Stimulated activated CD8-positive, alpha-beta memory T cell treated with anti-CD3 and anti-CD28 coated beads, Interleukin-15, amount 100 ng/mL, for 4 hours (primary cell): ENCODE data around the gene CAMKV.
"Not testable (repeated sequence)": the region's sequence is repeated elsewhere in the genome, so short reads cannot be mapped to it uniquely, and the experiment has no call there.

ENCODE experiments used
- DNase-seq, 2 donors: peaks; one replicate each; pipeline ENCODE4 v3.0.0-alpha.2; 2020; ENCODE audit warnings: low read depth in 2 of 2

Gene CAMKV, protein sequence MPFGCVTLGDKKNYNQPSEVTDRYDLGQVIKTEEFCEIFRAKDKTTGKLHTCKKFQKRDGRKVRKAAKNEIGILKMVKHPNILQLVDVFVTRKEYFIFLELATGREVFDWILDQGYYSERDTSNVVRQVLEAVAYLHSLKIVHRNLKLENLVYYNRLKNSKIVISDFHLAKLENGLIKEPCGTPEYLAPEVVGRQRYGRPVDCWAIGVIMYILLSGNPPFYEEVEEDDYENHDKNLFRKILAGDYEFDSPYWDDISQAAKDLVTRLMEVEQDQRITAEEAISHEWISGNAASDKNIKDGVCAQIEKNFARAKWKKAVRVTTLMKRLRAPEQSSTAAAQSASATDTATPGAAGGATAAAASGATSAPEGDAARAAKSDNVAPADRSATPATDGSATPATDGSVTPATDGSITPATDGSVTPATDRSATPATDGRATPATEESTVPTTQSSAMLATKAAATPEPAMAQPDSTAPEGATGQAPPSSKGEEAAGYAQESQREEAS

DNA sequence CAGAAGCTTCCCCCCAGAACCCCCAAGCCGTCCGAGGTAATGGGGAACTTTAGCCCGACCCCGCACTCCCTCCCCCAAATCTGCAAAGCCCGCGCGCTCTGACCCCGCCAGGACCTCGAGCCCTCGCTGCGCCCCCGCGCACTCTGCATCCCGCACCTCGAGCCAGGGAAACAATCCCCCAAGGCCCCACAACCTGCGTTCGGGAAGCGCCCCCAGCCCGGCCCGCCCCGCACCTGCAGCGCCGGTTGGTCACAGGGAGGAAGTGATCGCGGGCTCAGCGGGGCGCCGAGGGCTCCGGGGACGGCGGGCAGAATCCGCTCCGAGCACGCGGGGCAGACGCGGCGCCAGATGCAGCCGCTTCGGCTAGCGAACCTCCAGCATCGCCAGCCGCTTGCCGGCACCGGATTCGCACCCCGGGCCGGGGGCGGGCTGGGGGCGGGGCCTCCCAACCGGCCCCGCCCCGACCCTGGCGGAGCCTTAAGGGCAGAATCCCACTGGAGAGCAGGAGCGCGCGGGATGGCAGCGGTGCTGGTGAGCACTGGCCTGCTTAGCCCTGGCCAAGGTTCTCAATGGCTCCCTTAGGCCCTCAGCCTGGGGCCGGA lies at the start of gene CAMKV:
Gene CAMKV (minus strand): TSS at position 382 of the 602 bp plus-strand sequence. CDS start 7,518 bp downstream, outside the sequence.
- no peak for DNase-seq

DNA sequence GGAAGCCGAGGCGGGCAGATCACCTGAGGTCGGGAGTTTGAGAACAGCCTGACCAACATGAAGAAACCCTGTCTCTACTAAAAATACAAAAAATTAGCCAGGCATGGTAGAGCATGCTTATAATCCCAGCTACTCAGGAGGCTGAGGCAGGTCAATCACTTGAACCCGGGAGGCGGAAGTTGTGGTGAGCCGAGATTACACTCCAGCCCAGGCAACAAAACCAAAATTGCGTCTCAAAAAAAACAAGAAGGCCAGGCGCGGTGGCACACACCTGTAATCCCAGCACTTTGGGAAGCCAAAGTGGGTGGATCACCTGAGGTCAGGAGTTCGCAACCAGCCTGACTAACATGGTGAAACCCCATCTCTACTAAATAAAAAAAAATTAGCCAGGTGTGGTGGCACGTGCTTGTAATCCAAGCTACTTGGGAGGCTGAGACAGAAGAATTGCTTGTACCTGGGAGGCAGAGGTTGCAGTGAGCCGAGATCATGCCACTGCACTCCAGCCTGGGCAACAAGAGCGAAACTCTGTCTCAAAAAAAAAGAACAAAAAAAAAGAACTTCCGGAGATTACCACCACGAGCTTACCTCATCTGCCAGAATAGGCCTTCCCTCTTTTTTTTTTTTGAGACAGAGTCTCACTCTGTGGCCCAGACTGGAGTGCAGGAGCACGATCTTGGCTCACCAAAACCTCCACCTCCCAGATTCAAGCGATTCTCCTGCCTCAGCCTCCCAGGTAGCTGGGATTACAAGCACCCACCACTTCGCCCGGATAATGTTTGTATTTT lies 48.3 kb upstream of the CAMKV start:
- DNase-seq = not testable (repeated sequence)

DNA sequence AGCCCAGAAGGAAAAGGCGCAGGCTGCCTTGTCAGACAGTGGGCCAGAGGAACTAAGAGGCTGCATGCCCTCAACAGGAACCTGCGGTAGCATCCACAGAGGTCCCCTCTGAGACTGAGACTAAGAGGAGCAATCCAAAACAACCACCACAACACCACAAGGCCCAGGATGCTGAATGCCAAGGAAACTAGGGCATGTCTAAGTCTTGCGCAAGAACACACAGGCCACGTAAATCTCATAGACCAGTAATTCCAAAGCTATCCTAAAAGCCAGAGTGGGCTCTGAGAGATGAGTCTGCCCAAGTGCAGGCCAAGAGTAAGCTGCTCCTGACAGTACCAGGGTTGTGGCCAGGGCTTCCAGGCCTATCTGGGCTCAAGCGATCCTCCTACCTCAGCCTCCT lies 47.0 kb upstream of the CAMKV start:
- DNase-seq = no peak

DNA sequence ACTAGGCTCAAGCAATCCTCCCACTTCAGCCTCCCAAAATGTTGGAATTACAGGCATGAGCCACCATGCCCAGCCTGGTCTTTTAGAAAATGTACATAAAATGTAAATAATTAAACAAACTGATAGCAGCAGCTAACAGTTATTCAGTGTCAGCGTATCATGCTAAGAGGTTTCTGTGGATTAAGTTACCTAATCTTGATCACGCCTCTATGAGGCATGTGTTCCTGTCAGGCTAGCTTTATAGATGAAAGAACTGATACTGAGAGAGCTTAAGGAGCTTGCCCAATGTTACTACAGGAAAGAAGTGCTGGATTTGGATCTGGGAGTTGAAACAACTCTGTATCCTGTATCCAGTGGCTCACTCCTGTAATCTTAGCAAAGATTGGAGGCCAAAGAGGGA lies 45.2 kb upstream of the CAMKV start:
- DNase-seq = no peak

DNA sequence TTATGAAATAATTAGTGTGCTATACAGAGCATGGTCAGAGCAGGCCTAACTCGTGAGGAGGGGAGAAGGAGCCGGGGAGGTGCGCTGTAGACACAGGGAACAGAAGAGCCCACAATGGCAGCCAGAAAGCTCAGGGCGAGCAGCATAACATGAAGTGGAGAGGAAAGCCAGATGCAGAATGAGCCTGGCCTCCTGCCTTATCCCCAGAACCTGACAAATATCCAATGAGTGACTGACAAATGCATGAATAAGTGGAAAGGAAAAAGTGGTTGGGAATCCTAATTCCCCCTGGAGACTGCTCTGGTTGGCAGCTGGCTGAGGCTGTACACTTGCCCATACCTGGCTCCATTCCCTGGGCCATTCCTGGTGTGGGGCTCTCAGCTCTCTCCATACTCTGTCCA lies 43.2 kb upstream of the CAMKV start:
- no peak for DNase-seq

DNA sequence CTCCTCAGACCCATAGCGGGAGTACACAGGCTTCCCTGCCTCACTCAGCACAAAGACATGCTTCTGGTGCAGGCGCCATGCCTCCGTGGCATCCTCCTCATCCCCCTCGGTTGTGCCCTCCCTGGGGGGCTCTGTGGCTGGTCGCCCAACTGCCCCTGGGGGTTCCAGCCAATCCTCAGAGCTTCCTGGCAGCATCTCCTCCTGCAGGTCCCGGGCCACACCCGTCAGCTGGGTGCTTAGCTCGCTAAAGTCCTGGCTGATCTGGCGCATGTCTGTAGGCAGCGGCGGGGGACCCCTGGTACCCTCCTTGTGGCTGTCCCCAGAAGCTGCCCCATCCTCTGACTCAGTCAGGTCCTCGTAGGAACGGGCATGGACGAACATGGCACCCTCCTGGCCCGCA lies 41.9 kb upstream of the CAMKV start:
- no peak for DNase-seq

DNA sequence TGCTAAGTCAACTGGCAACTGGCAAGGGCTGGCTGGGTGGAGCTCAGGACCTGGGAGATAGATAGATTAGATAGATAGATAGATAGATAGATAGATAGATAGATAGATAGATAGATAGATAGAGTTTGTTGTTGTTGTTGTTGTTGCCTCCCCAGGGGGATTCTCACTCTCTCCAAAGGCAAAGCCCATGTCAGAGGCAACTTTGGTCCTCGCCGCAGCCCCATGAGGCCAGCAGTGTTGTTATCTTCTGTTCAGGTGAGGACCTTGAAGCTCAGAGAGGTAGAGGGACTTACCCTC lies 41.4 kb upstream of the CAMKV start:
- no peak for DNase-seq

DNA sequence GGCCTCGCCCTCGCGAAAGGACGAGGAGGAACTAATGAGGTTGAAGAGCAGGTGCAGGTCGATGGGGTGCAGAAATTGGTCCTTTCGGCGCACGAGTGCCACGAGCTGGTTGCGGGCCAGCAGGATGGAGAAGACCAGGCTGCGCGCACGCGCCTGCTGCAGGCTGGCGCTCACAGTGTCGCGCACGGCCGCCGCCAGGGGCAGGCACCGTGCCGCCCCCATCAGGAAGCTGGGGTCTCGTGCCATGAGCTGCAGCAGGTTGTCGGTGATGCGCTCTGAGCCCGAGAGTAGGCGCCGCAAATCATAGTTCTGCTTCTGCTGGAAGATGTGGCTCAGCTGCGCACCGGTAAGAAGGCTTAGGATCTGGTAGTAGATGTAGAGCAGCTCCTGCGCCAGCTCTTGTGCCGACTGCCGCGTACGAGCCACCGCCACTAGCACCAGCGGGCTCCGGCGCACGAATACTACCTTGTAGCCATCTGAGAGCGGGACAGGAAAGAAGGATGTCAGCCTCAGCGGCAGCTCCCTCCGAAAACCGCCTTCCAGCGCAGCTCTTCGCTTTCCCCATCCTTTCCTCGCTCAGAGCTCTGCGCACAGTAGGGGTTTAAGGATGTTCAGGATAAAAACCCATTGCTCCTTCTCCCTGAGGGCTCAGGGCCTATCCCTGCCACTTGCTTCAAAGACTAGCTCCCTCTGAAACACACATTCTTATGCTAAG lies 40.9 kb upstream of the CAMKV start:
- no peak for DNase-seq

DNA sequence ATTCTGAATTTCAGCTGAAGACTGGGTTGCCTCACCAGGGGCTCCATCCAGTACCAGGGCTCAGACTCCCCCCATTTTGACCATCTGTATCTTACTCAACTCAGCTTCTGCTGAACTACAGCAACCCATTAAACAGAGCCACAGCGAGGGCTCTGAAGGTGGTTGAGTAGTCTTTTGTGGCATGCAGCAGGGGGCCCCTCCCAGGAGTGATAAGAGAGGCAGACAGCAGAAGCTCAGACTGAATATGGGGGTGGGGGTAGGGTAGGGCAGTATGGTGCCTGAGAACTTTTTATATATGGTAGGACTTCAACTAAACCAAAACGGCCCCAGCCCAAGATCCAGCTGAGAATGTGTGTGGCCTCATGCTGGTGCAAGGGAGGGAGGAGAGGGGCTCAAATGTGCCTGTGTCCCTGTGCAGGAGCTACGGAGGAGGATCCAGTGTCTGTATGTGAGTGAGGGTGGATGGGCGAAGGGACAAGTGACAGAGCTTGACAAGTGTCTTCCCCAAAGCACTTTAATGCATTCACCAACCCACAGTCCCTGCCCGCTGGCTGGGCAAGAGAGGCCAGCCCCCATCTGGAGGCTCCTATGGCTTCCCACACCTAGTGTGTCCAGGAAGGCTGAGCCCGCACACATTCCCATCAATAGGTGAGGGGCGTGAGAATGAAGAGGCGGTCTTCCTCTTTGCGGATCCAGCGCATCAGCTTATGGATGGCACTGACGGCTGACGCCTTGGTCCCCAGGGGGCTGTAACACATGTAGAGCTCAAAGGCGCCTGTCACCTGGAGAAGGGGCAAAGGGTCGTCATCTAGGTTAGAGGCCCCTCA lies 38.9 kb upstream of the CAMKV start:
- DNase-seq = no peak

DNA sequence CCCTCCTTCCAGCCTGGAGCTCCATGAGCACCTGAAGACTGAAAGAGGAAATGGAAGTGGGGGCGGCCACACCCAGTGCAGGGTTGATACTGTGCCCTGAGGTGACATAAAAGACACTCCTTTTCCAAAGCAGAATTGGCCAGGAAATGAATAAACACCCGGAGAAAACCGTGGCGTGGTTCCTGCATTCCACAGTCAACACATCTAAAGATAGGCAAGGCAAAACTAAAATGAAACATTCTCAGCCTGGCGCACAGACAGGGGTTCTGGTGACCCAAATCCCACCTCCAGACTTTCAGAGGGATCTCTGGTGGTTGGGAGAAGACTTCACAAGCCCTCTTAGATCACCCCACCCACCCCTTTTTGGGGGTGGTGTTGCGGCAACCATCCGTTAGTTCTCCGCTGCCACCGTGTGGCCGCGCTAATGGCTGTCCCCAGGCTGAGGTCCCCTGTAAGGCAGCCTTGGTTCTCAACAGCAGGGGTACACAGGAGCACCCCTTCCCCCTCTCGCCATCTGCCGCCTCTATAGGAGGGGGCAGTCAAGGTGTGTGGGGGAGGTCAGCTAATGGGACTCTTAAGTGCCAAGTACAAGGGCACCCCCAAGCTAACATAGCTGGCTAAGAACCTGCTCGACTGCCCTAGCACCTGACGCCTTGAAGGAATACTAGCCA lies 36.5 kb upstream of the CAMKV start:
- no peak for DNase-seq

DNA sequence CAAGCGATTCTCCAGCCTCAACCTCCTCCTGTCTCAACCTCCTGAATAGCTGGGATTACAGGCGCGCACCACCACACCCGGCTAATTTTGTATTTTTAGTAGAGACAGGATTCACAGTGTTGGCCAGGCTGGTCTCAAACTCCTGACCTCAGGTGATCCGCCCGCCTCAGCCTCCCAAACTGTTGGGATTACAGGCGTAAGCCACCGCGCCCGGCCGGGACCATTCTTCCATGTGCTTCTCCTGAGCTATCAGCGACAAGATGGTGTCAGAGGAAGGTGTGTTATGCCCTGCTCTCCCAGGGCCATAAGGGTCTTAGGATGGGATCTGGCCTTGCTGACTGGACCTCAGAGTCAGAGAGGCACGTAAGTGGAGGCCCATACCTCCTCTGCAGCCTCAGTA lies 34.7 kb upstream of the CAMKV start:
- not testable (repeated sequence) for DNase-seq

DNA sequence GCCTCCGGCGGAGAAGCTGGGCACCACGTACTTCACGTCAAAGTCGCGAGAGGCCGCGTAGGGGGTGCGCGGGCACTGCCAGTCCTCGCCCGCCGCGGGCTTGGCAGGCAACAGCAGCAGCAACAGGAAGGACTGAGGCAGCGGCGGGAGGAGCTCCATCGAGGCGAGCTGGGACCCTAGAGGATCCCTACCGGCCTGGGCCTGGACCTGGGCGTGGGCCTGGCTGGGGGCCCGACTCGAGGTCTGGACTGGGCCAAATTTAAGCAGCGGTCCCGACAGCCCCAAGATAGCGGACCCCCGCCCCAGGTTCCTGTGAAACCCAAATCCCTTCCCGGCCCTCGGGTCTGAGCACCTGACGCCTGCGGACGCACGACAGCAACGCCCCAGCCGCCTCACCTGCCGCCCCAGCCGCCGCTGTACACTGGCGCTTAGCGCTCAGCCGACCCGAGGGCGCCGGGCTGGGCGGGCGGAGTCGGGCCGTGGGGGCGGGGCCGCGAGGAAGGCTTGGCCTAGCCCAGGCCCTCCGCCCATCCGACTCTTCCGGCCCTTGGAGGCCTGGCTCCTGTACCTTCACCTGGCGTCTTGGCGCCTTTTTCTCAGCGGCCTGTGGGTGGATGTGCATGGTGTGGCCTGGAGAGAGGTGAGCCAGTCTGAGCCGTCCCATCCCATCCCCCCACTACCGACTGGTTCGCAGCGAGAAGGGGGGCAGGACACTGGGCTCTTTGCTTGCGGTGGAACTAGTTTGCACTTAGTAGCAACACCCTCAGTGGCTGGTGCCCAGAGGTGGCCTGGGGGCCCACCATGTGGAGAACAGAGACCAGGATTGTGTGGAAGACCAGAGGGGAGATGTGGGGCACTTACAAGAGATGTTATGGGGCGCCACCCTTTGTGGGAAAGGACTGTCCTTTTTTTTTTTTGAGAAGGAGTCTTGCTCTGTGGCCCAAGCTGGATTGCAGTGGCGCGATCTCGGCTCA lies 34.0 kb upstream of the CAMKV start, which contains the start of gene MST1R:
Gene MST1R (minus strand): TSS at position 423 of the 974 bp plus-strand sequence. CDS start 264 bp downstream, at position 159.
- DNase-seq = peak; percentile 43 to 49

DNA sequence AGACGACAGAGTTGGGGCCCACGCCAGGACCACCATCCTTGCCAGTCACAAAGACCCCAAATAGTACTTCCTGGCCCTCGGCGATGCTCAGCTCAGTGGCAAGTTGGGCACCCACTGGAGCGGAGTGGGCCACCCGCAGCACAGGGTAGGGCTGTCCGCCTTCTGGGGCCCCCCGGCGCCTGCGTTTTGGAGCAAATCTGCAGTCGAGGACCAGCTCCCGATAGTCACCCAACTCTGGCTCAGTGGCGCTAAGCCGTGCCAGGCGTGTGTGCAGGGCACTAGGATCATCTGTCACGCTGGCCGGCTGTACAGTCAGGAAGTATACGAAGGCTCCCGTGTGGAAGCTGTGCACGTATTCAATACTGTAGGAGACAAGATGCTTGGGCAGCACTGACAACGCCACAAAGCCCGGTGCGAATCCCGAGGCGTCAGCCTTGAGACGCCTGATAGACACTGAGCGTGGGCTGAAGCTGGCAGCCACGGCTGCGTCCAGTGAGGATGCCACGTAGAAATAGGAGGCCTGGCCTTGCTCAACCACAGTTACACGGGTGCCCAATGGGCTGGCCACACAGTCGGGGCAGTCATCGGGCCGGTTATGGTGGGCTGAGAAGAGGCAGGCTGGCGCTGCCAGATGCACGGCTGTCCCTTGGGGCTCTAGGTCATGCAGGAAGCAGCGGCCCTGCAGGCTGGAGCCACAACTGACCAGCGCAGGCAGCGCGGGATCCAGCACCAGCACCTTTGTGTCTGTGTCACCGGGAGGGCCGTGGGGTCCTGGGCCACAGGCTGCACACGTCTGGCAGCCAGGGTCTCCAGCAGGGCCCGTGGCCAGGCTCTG lies 33.0 kb upstream of the CAMKV start:
- no peak for DNase-seq

DNA sequence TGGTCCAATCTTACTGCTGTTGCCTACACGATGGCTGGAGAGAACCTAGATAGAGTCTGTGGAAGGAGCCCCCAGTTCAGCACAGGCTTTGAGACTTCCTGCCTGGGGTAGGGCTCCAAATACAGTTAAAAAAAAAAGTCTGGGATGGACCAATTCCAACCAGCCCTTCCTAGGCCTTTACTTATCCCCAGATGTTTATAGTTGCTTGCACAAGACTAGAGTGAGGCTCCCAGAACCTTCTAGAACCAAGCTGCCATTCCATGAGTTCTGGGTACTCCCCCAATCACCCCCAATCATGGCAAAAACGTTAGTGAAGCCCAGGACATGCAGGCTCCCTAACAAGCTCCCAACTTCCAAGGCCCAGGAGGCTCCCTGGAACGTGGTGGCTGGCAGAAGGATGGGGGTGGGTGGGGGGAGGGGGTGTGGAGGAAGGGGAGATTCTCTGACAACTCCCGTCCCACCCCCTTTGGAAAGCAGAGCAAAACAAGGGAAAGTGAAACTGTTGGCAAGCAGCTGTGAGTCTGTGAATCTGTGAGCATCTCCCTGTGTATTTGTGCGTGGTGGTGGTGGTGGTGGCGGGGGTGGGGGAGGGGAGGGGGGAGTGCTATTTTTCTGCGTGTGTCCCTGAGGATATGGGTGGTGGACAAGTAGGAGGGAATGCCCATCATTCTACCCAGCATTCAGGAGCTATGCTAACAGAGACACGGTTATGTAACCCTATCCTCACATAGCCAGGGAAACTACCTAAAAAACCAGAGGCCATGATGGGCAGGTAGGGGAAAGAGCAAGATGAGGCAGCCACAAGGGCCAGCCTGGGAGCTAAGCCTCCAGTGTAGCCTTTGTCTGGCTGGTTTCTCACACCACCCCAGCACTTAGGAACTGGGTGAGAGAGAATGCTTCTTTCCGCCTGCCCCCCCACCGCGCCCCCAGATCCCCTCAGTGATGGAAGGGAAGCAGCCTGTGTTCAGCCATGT lies 31.9 kb upstream of the CAMKV start:
- no peak for DNase-seq

DNA sequence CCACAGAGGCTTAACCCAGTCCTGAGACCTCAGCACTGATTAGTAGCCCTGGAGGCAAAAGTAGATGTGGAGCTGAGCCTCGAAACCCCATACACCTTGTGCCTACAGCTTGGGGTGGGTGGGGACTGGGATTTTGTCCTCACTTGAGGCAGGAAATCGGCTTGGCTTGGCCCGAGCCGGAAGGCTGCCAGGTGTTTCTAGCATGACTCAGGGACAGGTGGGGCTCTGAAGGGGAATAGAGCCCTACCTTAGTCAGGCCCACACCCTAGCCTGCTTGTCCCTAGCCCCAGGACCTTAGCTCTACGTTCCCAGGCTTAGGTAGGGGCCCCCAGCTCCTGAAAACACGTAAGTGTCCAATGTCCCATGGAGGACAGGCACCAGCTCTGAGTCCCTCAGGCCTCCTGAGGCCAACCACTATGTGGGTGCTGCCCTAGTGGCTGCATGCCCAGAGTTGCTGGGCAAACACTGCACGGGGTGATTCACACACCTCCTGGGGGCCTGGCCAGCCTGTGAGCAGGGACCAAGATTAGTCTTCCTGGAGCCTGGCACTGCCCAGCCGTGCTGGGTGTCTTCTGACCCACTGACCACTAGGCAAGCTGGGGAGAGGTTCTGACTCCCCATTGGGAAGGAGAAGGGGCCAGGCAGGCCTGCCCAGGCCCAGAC lies 30.9 kb upstream of the CAMKV start:
- DNase-seq = no peak

DNA sequence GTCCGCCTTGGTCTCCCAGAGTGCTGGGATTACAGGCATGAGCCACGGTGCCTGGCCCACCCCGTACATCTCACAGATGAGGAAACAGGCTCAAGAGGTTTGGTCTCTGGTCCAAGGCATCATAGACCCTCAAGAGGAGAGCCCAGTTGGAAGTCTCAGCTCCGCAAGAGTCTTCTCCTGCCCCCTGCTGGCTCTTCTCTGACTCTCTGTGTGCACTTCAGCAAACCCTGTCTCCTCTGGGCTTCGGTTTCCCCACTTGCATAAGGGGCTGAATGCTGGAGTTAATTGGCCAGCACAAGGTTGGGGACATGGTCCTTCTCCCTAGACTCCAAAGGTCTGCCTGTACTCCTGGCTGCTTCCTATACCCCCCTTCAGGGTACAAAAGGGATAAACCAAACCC lies 30.1 kb upstream of the CAMKV start:
- DNase-seq = no peak

DNA sequence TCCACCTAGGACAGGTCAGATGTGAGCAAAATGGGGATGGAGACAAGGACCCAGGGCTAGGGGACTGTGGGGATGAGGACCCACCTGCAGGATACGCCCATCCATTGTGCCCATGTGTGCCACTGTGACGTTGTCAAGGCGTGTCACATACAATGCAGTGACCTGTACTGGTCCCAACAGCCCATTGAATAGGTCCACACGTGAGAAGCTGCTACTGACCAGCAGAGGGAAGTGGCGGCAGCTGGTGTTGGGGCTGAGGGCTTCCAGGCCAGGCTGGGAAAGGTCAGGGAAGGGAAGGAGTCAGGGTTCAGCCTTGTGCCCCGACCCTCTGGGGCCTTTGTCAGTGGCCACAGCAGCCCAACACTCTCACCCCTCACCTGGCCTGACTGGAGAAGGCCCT lies 29.3 kb upstream of the CAMKV start:
- DNase-seq = no peak
